ENCODE data around the gene ZNF678.

DNA sequence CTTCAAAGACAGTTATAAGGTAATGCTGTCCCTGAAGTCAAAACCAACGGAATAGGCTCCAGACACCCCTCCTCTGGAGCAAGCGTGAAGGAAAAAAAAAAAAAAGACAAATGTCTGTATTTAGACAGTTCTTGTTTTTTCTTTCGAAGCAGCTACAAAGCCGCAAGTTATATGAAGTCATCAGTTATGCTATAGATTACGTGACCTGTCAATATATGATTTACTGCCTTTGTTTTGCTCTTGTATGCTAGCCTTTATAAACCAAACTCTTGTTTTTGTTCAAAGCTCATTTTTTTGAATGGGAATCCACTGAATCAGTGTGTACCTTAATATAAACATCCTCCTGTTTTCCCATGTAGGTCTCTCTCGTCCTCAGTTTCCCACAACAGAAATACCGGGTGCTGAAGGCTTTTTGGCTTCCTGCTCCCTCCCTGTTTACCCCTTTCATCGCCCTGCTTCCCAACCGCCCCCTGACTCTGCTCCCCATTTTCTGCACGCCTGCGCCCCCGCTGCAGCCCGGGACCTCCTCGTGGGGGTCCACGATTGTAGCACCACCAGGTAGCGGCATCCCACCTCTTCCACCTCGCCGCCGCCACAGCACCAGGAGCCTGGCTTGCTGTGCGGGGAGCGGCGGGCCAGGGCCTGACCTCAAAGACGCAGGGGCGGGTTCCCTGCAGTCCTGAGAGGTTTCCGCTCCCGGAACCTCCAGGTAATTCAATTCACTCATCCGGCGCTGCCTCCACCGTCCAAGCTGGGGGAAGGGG is 5.2 kb upstream of the ZNF678 start:
- TF ChIP-seq EZH2phosphoT487 (IDR thresholded peaks at IDR 0.05; ENCODE audit: borderline replicate concordance): no peak
- no peak for TF ChIP-seq CTCF (conservative IDR thresholded peaks at IDR 0.05; ENCODE audit: low read length)
